BE2C (cell line): ENCODE results near the gene STRN.

Experiments used
- DNase-seq: peaks from one replicate; pipeline ENCODE4 v3.0.0-alpha.2; 2020
- H3K27me3 ChIP-seq: fragments of 250-450 bp; sonication (Bioruptor Pico); 2 replicates; pipeline ENCODE4 v1.5.1; 2020; ENCODE audit warnings: mild to moderate bottlenecking
- H3K36me3 ChIP-seq: fragments of 250-450 bp; sonication (Bioruptor Pico); 2 replicates; pipeline ENCODE4 v1.5.1; 2020; ENCODE audit warnings: mild to moderate bottlenecking
- H3K4me1 ChIP-seq: fragments of 250-450 bp; sonication (Bioruptor Pico); 2 replicates; pipeline ENCODE4 v1.5.1; 2020
- H3K4me3 ChIP-seq: 2 replicates; pipeline ENCODE4 v1.5.1; 2011; ENCODE audit warnings: low read depth, low read length
- H3K9me3 ChIP-seq: fragments of 250-450 bp; sonication (Bioruptor Pico); 2 replicates; pipeline ENCODE4 v1.5.1; 2020
- CTCF ChIP-seq: IDR thresholded peaks from 2 replicates; pipeline ENCODE4 v1.5.1; 2012; ENCODE audit warnings: mild to moderate bottlenecking, low read depth, low read length

The STRN gene

GRCh38 chr2:36976065-36976464 is 9.7 kb upstream of the STRN start:
- no peak for TF ChIP-seq CTCF
- DNase-seq = no peak
- 0 out of 2 replicates have a peak, but pooled peaks cover 3% of the 10 kb centered on the region for H3K4me1 ChIP-seq

DNA sequence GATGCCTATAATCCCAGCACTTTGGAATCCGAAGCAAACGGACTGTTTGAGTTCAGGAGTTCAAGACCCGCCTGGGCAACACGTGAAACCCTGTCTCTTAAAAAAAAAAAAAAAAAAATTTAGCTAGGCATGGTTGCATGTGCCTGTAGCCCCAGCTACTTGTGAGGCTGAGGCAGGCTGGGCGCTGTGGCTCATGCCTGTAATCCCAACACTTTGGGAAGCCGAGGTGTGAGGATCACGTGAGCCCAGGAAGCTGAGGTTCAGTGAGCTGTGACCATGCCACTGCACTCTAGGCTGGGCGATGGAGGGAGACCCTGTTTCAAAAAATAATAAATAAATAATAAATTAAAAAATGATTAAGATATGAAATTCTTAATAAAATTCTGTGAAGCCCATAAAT is 9.0 kb upstream of the STRN start:
- DNase-seq = no peak
- Histone ChIP-seq H3K27me3 (no peaks in the 10 kb centered on the region), H3K4me1 (0 out of 2 replicates have a peak, but pooled peaks cover 3% of the 10 kb centered on the region), H3K4me3 (no peak overlapping the region), H3K36me3 (no peaks in the 10 kb centered on the region), H3K9me3 (no peaks in the 10 kb centered on the region)
- no peak for TF ChIP-seq CTCF

More at GRCh38 chr2:36976065-36976464, 9.7 kb upstream of the STRN start:
- no peak overlapping the region for H3K4me3 ChIP-seq
- H3K27me3 ChIP-seq = no peaks in the 10 kb centered on the region
- no peaks in the 10 kb centered on the region for H3K9me3 ChIP-seq
- H3K36me3 ChIP-seq = no peaks in the 10 kb centered on the region

GRCh38 chr2:36973320-36973719 is 7.0 kb upstream of the STRN start:
- H3K27me3 ChIP-seq = no peaks in the 10 kb centered on the region
- H3K4me3 ChIP-seq = no peak overlapping the region
- TF ChIP-seq CTCF = no peak
- H3K9me3 ChIP-seq = no peaks in the 10 kb centered on the region
- DNase-seq = no peak
- 0 out of 2 replicates have a peak, but pooled peaks cover 3% of the 10 kb centered on the region for H3K4me1 ChIP-seq
- no peaks in the 10 kb centered on the region for H3K36me3 ChIP-seq

- Histone ChIP-seq H3K4me1 (peaks cover 6% of the 10 kb centered on the region), H3K4me3 (no peak overlapping the region), H3K9me3 (no peaks in the 10 kb centered on the region), H3K27me3 (no peaks in the 10 kb centered on the region), H3K36me3 (no peaks in the 10 kb centered on the region)
- no peak for TF ChIP-seq CTCF
- no peak for DNase-seq
Observed at GRCh38 chr2:36971990-36972389, 5.7 kb upstream of the STRN start.

- H3K27me3 ChIP-seq = no peaks in the 10 kb centered on the region
- H3K4me1 ChIP-seq = peaks cover 3% of the 10 kb centered on the region
- peak overlapping the region; percentile 77 for H3K4me3 ChIP-seq
- no peak for DNase-seq
- no peaks in the 10 kb centered on the region for H3K36me3 ChIP-seq
- no peak for TF ChIP-seq CTCF
- no peaks in the 10 kb centered on the region for H3K9me3 ChIP-seq
Observed at GRCh38 chr2:36967236-36967876, 1.0 kb upstream of the STRN start.

GRCh38 chr2:36965751-36966369 is 476 bp downstream of the STRN start:
- H3K36me3 ChIP-seq = no peaks in the 10 kb centered on the region
- no peaks in the 10 kb centered on the region for H3K9me3 ChIP-seq
- H3K4me3 ChIP-seq = peak overlapping the region; percentile 83
- no peak for TF ChIP-seq CTCF
- peaks cover 3% of the 10 kb centered on the region for H3K4me1 ChIP-seq
- peak; percentile 51 for DNase-seq
- no peaks in the 10 kb centered on the region for H3K27me3 ChIP-seq
